Measurements from ENCODE around the gene GMDS. TPM values are rescaled to one million over a fixed set of nuclear protein-coding genes. Genes with fewer than 3 reads are reported as not detected.

GMDS gene
- total RNA-seq, 4 donors from 2014 or later = 8.7 to 23.1 (median 18.4) TPM

GRCh38 chr6:2259002-2259494 is 13.6 kb upstream of the GMDS start:
- 25 to 41% methylated on average over 4 of the region's 4 CpGs for WGBS, 2 donors
- TF ChIP-seq, protein P1, sequence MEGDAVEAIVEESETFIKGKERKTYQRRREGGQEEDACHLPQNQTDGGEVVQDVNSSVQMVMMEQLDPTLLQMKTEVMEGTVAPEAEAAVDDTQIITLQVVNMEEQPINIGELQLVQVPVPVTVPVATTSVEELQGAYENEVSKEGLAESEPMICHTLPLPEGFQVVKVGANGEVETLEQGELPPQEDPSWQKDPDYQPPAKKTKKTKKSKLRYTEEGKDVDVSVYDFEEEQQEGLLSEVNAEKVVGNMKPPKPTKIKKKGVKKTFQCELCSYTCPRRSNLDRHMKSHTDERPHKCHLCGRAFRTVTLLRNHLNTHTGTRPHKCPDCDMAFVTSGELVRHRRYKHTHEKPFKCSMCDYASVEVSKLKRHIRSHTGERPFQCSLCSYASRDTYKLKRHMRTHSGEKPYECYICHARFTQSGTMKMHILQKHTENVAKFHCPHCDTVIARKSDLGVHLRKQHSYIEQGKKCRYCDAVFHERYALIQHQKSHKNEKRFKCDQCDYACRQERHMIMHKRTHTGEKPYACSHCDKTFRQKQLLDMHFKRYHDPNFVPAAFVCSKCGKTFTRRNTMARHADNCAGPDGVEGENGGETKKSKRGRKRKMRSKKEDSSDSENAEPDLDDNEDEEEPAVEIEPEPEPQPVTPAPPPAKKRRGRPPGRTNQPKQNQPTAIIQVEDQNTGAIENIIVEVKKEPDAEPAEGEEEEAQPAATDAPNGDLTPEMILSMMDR (IDR thresholded peaks at IDR 0.05) = no peak

DNA sequence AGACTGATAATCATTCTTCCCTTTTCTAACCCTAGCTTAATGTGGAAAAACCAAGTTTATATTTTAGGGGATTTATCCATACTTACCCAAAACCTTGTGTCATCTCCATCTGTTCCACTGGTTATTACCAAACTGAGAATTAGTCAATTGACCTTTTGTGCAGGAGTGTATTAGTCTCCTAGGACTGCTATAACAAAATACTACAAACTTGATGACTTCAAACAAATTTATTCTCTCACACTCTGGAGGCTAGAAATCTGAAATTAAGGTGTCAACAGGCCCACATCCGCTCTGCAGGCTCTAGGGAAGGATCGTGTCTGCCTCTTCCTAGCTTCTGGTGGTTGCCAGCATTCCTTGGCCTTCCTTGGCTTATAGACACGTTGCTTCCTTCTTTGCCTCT is 12.7 kb upstream of the GMDS start:
- 81 to 83% methylated on average over 3 of the region's 3 CpGs for WGBS, 2 donors
- TF ChIP-seq, protein P1 (IDR thresholded peaks at IDR 0.05) = no peak
- TF ChIP-seq POLR2A (IDR thresholded peaks at IDR 0.05) = no peak
- no peak for DNase-seq (ENCODE audit: low spot score in 2 of 2)
- no peak overlapping the region for H3K4me3 ChIP-seq (ENCODE audit: low read depth, poor library complexity, severe bottlenecking)
- intact Hi-C loops (cut with DNase I; ENCODE audit: low total_unique reads) = no loop called here

More at GRCh38 chr6:2259002-2259494, 13.6 kb upstream of the GMDS start:
- intact Hi-C loops (cut with DNase I; ENCODE audit: low total_unique reads) = no loop called here
- DNase-seq (ENCODE audit: low spot score in 2 of 2) = no peak
- no peak overlapping the region for H3K4me3 ChIP-seq (ENCODE audit: low read depth, poor library complexity, severe bottlenecking)

DNA sequence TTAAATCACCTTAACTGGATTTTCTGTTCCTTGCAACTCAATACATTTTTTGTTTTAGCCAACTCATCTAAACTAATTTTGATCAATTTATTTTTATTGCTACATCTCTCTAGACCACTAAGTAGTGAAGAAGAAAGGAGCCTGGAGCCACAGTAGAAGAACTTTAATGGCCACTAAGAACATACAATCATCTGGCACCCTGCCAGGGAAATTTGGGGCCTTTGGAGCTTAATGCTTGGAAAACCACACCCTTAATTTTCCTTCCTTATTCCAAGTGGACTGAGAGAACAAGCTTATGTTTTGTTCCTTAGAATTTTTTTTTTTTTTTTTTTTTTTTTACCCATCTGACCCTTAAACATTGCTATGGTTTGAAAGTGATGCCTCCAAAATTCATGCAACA is 12.0 kb upstream of the GMDS start:
- no peak for DNase-seq (ENCODE audit: low spot score in 2 of 2)
- TF ChIP-seq, protein P1 (IDR thresholded peaks at IDR 0.05) = no peak
- TF ChIP-seq POLR2A (IDR thresholded peaks at IDR 0.05) = no peak
- intact Hi-C loops (cut with DNase I; ENCODE audit: low total_unique reads) = no loop called here
- H3K4me3 ChIP-seq (ENCODE audit: low read depth, poor library complexity, severe bottlenecking) = no peak overlapping the region

DNA sequence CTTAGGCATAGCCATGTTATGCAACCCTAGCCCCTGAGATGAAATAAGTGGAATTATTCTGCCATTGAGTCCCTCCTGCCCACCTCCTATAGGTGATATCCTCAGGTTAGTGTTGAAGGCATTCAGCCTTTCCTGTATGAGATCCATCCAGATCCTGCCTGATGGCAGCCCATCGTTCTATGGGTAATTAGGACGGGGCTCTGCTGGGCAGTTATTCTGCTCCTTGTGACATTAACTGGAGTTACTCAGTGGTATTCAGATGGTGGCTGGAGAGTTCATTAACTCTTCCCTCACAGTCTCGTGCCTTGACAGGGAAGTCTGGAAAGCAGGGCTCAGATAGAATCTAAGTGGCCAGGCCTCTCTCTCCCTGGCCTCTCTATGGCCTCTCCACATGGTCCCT is 9.3 kb upstream of the GMDS start:
- 90 to 94% methylated on average over 3 of the region's 3 CpGs for WGBS, 2 donors
- intact Hi-C loops (cut with DNase I; ENCODE audit: low total_unique reads) = no loop called here

GRCh38 chr6:2249126-2249525 is 3.7 kb upstream of the GMDS start:
- TF ChIP-seq POLR2A (IDR thresholded peaks at IDR 0.05) = no peak
- TF ChIP-seq, protein P1 (IDR thresholded peaks at IDR 0.05) = no peak
- DNase-seq (ENCODE audit: low spot score in 2 of 2) = no peak
- 96 to 97% methylated on average over 7 of the region's 7 CpGs for WGBS, 2 donors
- intact Hi-C loops (cut with DNase I; ENCODE audit: low total_unique reads) = no loop called here
- H3K4me3 ChIP-seq (ENCODE audit: low read depth, poor library complexity, severe bottlenecking) = no peak overlapping the region

More for the DNA sequence above, 9.3 kb upstream of the GMDS start:
- TF ChIP-seq, protein P1 (IDR thresholded peaks at IDR 0.05) = no peak
- no peak for TF ChIP-seq POLR2A (IDR thresholded peaks at IDR 0.05)
- DNase-seq (ENCODE audit: low spot score in 2 of 2) = no peak
- H3K4me3 ChIP-seq (ENCODE audit: low read depth, poor library complexity, severe bottlenecking) = no peak overlapping the region

- intact Hi-C loops (cut with DNase I; ENCODE audit: low total_unique reads) = no loop called here
- no peak overlapping the region for H3K4me3 ChIP-seq (ENCODE audit: low read depth, poor library complexity, severe bottlenecking)
- TF ChIP-seq, protein P1 (IDR thresholded peaks at IDR 0.05) = no peak
- no peak for TF ChIP-seq POLR2A (IDR thresholded peaks at IDR 0.05)
- DNase-seq (ENCODE audit: low spot score in 2 of 2) = no peak
- WGBS, 2 donors = 91 to 96% methylated on average over 5 of the region's 5 CpGs
These were observed 2.3 kb upstream of the GMDS start for GRCh38 chr6:2247664-2248063.
